NT2/D1 (cell line): ENCODE results near the gene KCTD10.

Experiments used
- SUZ12 ChIP-seq: IDR thresholded peaks from 2 replicates; pipeline ENCODE4 v1.6.1; 2011; ENCODE audit not compliant: insufficient read length, insufficient read depth; ENCODE audit errors: extremely low read depth
- YY1 ChIP-seq: IDR thresholded peaks from 2 replicates; pipeline ENCODE4 v1.6.1; 2011; ENCODE audit not compliant: insufficient read length, insufficient read depth
- ZNF274 ChIP-seq: IDR thresholded peaks from 2 replicates; pipeline ENCODE4 v1.6.1; 2011; ENCODE audit warnings: mild to moderate bottlenecking, low read depth, low read length

DNA sequence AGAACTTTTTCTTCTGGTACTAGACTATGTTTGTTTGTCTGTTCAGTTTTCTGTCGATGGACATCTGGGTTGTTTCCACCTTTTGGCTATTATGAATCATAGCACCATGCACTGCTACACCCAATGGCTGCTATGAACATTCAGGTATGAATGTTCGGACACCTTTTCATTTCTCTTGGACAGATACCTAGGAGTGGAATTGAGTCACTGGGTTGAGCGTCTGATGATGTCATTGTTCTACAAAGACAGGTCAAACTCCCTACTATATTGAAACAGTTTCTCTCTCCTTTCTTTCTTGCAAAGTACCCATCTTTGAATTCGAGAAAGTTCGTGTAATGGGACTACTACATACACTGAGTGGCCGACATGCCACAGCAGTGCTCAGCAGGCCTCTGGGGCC, 44.7 kb downstream of the KCTD10 start:
- TF ChIP-seq SUZ12 (no peak), ZNF274 (no peak), YY1 (no peak)
